Measurements from ENCODE around the gene LILRA5. TPM values are rescaled to one million over a fixed set of nuclear protein-coding genes. Genes with fewer than 3 reads are reported as not detected.
"Not testable (repeated sequence)": the region's sequence is repeated elsewhere in the genome, so short reads cannot be mapped to it uniquely, and the experiment has no call there.

LILRA5 gene
- polyA plus RNA-seq, 1 experiment: not detected

GRCh38 chr19:54325631-54326030, 12.7 kb upstream of the LILRA5 start:
- ChIA-PET POLR2A (no interaction called here), CTCF (interaction anchor here (1.1 to 1.5 kb wide), 3 partner anchors 15 to 63 kb away, joined by 3 to 6 read pairs (median 4); no protein-coding TSS in a partner anchor)
- no peak for DNase-seq (ENCODE audit: low read depth)
- no peak for TF ChIP-seq CTCF (IDR thresholded peaks at IDR 0.05; ENCODE audit: insufficient read depth, low read depth, low read length)
- H3K4me3 ChIP-seq (ENCODE audit: low read depth, low read length): no peak overlapping the region
- H3K27me3 ChIP-seq (ENCODE audit: control insufficient read depth, insufficient read depth, low read length): no peaks in the 10 kb centered on the region
- H3K36me3 ChIP-seq (ENCODE audit: control insufficient read depth, insufficient read depth, low read length): no peaks in the 10 kb centered on the region

GRCh38 chr19:54325194-54325621, 12.2 kb upstream of the LILRA5 start:
- ChIA-PET POLR2A (no interaction called here), CTCF (interaction anchor here (0.8 to 2.2 kb wide), 8 partner anchors 14 to 66 kb away, joined by 3 to 10 read pairs (median 5); no protein-coding TSS in a partner anchor)
- no peak for DNase-seq (ENCODE audit: low read depth)
- peak; percentile 77 for TF ChIP-seq CTCF (IDR thresholded peaks at IDR 0.05; ENCODE audit: insufficient read depth, low read depth, low read length)
- Histone ChIP-seq H3K27me3 (ENCODE audit: control insufficient read depth, insufficient read depth, low read length) (peaks cover under 1% of the 10 kb centered on the region; the same call in 1 of the 2 replicates), H3K36me3 (ENCODE audit: control insufficient read depth, insufficient read depth, low read length) (no peaks in the 10 kb centered on the region), H3K4me3 (ENCODE audit: low read depth, low read length) (no peak overlapping the region)

- Histone ChIP-seq H3K4me3 (ENCODE audit: low read depth, low read length) (no peak overlapping the region), H3K27me3 (ENCODE audit: control insufficient read depth, insufficient read depth, low read length) (peaks cover 2% of the 10 kb centered on the region; the same call in 1 of the 2 replicates), H3K36me3 (ENCODE audit: control insufficient read depth, insufficient read depth, low read length) (no peaks in the 10 kb centered on the region)
- ChIA-PET CTCF (interaction anchor here (0.6 to 2.2 kb wide), 8 partner anchors 14 to 158 kb away, joined by 3 to 10 read pairs (median 4); no protein-coding TSS in a partner anchor), POLR2A (no interaction called here)
- DNase-seq (ENCODE audit: low read depth): no peak
- TF ChIP-seq CTCF (IDR thresholded peaks at IDR 0.05; ENCODE audit: insufficient read depth, low read depth, low read length): no peak
These were observed 11.1 kb upstream of the LILRA5 start for GRCh38 chr19:54324071-54324470.

- CTCF ChIA-PET: interaction anchor here (2.2 kb wide), 1 partner anchor 56 kb away, joined by 9 read pairs; no protein-coding TSS in a partner anchor
These were observed 10.0 kb upstream of the LILRA5 start for GRCh38 chr19:54322934-54323333.

GRCh38 chr19:54322295-54322694, 9.3 kb upstream of the LILRA5 start:
- CTCF ChIA-PET: interaction anchor here (1.8 kb wide), 1 partner anchor 70 kb away, joined by 5 read pairs; no protein-coding TSS in a partner anchor
- H3K4me3 ChIP-seq (ENCODE audit: low read depth, low read length); H3K27me3 ChIP-seq (ENCODE audit: control insufficient read depth, insufficient read depth, low read length); POLR2A ChIA-PET; H3K36me3 ChIP-seq (ENCODE audit: control insufficient read depth, insufficient read depth, low read length); DNase-seq (ENCODE audit: low read depth): not testable (repeated sequence)

More at GRCh38 chr19:54322934-54323333, 10.0 kb upstream of the LILRA5 start:
- H3K36me3 ChIP-seq (ENCODE audit: control insufficient read depth, insufficient read depth, low read length); H3K4me3 ChIP-seq (ENCODE audit: low read depth, low read length); POLR2A ChIA-PET; DNase-seq (ENCODE audit: low read depth); H3K27me3 ChIP-seq (ENCODE audit: control insufficient read depth, insufficient read depth, low read length): not testable (repeated sequence)

- H3K4me3 ChIP-seq (ENCODE audit: low read depth, low read length): no peak overlapping the region
- DNase-seq (ENCODE audit: low read depth): no peak
- POLR2A ChIA-PET: no interaction called here
- peaks cover 2% of the 10 kb centered on the region; the same call in 1 of the 2 replicates for H3K27me3 ChIP-seq (ENCODE audit: control insufficient read depth, insufficient read depth, low read length)
- no peaks in the 10 kb centered on the region for H3K36me3 ChIP-seq (ENCODE audit: control insufficient read depth, insufficient read depth, low read length)
- no peak for TF ChIP-seq CTCF (IDR thresholded peaks at IDR 0.05; ENCODE audit: insufficient read depth, low read depth, low read length)
- CTCF ChIA-PET: interaction anchor here (1.8 kb wide), 1 partner anchor 72 kb away, joined by 5 read pairs; no protein-coding TSS in a partner anchor
These were observed 7.1 kb upstream of the LILRA5 start for GRCh38 chr19:54319892-54320670.

Measured in BJ (cell line).